ENCODE measurements around the gene EZR.
A peak's percentile ranks its signal among the peaks of the same experiment; 100 is the strongest.

EZR gene

DNA sequence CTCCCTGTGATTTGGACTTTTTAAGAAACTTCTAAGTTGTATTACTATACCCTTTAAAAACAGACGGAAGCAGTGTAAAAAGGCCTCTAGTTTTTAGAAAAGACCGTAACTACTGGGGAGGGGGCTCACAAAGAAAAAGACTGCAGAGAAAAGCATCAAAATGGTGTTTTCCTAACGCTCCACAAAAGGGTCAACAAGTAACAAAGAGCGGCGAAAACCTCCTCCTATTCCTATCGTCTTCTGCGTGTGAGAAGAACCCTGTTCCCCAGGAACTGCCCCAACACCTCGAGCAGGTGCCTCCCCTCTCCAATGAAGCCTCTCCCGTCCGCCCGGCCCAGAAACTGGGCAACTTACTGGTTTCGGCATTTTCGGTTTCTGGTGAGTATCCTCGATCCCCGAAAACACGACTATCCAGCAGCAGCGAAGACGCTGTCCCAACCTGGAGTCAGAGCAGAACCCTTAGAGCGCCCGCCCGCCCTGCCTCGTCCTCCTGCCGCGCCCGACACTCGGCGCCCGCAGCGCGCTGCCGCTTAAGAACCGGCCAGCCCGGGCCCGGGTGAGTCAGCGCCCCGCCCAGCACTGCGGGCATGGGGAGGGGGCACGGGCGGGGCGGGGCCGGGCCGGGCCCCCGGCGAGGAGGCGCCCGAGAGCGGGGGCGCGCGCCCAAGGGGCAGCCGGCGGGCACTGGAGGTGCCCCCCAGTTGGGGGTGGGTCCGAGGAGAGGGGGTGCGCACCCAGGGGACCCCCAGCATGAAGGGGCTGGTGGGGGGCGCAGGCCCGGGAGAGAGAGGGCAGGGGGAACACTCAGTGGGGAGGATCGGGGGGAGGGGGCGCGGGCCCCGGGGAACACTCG lies 1.2 kb downstream of the EZR start:
- DNase-seq: peak; percentile 38

DNA sequence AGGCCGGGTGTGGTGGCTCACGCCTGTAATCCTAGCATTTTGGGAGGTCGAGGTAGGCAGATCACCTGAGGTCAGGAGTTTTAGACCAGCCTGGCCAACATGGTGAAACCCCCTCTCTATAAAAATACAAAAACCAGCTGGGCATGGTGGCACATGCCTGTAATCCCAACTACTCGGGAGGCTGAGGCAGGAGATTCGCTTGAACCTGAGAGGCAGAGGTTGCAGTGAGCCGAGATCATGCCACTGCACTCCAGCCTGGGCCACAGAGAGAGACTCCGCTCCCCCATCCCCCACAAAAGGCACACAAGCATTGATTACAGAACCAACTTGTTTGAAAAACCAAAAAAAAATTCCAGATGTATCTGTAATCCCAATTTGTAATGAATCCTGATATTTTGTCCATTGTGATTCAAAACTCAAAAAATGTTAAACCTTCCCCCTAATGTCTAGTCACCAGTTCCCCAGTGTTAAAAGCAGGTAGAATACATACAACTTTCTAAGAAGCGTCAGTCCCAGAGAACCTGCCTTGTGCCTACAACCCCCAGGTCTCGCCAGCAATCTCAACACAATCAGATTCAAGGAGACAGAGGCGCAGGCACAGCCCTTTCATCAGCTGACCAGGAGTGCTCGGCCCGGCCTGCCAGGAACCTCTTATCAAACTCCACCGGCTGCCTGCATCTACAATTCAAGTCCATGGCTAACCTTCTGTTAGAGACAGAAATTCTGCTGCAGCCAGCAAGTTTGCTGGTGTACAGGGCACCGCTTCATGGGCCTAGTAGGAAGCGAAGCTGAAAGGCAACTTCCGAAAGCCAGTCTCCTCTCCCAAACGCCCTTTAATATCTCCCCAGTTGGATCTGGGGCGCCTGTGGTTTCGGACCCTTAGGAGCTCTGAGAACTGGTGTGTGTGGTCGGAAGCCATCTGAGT lies 2.1 kb downstream of the EZR start:
- DNase-seq: no peak

GRCh38 chr6:158816329-158816728 lies 2.8 kb downstream of the EZR start:
- DNase-seq: no peak

DNA sequence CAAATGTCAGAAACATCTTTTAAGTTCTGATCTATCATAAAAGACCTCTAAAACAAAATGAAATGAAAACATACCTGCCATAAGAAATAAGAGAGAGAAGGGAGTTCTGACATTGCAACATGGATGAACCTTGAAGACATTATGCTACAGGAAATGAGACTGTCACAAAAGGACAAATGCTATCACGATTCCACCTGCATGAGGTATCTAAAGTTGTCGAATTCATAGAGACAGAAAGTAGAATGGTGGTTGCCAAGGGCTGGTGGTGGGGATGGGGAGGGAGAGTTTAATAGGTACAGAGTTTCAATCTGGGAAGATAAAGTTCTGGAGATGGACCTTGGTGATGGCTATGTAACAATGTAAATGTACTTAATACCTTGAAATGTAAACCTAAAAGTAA lies 3.3 kb downstream of the EZR start:
- DNase-seq: no peak

- DNase-seq: no peak
These were observed 3.8 kb downstream of the EZR start for GRCh38 chr6:158815379-158815724.

DNA sequence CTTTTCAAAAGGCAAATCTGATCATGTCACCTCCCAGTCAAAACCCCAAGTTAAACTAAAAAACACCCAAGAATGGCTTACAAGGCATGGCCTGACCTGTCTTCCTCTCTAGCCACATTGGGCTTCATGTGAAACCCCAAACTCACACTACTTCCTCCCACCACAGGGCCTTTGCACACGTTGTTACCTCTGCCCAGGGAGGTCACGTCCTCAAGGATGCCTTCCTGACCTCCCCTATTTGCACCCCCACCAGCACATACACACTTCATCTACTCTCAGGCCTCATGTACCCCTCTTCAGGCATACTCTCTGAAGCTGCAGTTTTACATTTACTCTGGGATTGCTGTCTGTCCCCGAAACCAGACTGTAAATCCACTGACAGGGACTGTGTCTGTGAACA lies 6.1 kb downstream of the EZR start:
- no peak for DNase-seq

DNA sequence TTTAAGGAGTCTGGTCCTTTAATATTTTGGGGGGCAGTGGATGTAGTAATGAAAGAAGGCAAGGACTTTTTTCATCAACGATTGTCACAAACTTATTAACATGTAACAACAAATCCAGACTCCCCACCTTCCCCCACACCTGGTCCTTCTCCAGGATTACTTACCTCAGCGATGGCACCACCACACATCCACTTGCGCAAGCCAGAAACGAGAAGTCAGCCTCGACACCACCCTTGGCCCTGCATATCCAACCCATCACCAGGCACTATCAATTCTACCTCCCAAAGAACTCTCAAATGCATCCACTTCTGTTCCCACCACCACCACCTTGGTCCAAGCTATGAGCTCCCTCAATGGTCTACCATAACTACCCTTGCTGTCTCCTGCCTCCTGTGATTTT lies 6.6 kb downstream of the EZR start:
- DNase-seq: no peak

DNA sequence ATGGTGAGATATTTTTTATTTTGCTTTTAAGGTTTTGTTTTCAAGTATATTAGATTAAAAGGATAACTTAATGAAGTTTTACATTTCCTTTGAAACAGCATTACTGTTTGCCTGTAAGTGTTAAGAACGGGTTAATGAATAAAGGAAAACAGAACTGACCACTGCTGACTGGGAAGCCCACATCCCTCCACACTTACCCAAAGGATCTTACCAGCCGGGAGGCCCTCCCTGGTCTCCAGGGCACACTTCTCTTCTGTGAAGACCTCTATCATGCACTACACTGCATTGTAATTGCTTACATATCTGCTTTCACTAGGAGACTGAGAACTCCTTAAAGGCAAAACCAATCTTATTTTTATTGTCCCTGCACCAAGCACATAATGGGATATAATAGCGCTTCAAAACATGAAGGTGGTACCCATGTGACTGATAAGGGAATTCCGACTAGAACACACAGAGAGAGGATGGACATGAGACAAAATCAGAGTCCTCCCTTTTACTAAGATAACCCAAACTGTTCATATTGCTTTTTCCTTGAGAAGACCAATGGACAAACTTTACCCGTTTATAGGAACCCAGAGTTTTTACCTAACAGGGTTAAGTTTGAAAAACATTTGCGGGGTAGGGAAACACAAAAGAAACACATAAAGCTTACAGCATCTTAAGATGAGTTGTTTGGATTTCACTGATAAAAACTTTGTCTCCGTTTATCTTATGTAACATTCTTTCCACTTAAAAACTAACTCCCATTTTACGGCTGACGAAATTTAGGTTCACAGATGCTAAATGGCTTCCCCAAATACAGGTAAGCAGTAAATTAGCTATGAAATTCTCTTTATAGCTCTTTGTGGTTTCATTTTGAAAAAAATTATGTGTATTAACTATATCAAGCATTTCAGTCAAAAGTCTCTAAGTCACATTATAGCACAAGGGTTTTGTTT lies 8.7 kb downstream of the EZR start:
- no peak for DNase-seq

DNA sequence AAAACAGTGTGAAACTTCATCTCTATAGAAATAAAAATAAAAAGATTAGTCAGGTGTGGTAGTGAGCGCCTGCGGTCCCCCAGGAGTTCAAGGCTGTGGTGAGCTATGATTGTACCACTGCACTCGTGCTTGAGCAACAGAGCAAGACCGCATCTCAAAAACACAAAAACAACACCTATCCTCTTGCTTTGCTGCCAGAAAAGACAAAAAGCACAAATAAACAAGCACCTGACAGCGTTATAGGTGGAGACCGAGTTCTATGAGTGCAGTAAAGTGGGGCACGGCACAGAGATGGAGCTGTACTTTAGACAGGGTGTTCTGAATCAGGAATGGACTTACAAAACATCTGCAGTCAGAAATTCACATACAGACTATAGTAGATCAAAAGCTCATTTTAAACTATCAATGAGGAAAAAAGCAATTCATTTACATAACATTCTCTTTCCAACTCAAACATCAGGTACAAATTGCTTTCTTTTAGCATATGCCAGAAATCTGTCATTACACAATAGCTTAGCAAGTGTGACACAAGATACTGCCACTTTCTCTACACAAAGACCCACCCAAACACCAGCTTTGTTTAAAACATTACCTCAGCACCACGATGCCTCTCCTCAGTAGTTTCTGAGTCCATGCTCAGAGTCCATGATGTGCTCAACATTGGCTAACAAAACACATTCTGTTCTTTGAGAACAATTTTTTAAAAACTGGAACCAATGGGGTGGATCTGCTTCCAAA lies 10.1 kb downstream of the EZR start:
- no peak for DNase-seq

GRCh38 chr6:158808442-158808833 lies 10.7 kb downstream of the EZR start:
- DNase-seq: no peak

DNA sequence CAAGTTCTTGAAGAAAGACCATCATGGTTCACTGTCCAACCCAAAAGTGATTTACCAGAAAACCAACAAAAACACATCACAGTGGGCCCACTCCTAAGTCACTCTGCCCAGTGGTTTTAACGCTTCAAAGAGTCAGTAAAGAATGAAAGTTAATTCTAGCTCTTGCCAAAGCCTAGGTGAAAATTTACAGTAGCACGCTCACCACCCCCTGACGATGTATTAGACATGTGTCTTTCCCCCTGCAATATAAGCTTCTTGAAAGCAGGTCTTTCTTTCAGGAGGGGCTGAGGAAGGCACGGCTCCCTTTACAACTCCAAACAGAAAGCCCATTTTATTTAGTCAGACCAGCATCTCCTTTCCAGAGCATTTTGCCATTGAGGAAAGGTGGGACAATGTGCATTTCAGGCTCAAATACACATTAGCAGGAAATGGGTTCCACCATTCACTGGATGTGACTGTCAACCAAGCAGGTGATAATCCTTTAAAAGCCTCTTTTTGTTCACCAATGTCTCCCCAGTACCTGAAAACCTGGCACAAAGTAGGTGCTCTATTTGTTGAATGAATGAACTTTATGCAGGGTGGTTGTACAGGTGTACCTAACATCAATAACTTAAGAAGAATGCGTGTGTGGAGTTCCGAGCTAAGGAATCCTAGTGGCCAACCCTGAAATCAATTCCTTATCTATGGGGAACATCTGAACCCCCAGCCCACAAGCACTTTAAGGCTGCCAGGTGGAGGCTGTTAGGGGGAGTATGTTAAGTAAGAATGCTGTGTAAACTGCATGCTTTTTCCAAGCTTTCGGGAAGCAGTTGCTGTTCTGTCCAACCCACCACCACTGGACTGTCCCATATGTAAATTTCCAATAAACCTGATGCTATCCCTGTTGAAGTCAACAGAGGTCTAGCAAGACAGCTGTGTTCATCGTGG lies 11.4 kb downstream of the EZR start:
- no peak for DNase-seq

DNA sequence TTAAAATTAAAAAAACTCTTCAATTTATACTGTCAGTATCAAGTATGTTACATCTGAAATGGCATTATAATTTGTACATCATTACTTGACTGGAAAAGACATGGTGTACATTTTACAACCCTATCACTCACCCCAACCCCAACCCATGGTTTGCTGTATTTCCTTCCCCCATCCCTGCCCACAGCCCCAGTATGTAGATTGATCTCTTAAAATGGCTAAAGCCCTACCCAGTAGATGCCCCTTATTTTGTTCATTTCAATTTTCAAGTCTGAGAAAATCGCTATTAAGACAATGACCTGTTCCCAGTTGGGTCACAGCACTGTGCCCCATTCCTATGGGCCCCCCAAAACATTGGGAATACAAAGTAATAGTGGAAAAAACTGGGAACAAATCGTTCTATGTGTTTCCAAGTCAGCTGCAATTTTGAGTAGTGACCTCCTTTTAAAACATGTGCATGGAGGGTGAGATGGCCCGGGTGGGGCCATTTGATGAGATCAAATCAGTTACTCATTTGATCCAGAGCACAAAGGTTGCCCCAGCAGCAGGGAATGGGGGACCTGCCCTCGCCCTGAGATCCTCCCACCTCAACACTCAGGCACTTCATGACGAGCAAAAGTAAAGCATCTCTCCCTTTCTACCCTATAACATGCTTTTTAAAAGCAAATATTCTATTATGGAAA lies 13.3 kb downstream of the EZR start:
- DNase-seq: no peak

GRCh38 chr6:158804207-158804606 lies 15.0 kb downstream of the EZR start:
- DNase-seq: no peak

GRCh38 chr6:158803733-158804143 lies 15.4 kb downstream of the EZR start:
- DNase-seq: no peak

DNA sequence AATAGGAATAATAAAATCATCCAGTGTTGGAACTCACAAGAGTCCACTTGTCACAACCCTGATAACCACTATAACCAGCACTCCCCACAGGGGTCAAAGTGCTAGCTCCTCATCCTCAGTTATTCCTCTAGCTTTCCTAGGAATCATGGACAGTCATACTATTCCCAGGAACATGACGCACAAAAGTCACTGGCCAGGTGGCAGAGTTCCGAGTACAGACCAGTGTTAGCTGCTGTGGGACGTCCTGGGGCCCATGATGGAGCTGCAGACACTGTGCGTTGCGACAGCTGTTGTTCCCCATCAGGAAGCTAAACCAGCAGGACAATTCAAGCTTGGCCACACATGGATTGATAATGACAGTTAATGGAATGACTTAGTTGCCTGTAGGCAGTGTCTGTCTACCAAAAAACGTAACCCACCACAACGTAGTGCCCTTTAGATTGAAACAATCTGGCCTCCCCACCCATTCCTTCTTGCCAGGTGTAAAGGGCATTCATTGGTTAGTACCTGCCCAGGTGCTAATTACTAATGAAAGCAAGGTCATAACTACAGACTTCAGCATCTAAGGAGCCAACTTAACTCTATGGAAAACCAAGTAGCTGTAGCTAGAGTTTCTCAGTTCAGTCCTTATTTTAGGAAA lies 17.4 kb downstream of the EZR start:
- DNase-seq: peak; percentile 29

DNA sequence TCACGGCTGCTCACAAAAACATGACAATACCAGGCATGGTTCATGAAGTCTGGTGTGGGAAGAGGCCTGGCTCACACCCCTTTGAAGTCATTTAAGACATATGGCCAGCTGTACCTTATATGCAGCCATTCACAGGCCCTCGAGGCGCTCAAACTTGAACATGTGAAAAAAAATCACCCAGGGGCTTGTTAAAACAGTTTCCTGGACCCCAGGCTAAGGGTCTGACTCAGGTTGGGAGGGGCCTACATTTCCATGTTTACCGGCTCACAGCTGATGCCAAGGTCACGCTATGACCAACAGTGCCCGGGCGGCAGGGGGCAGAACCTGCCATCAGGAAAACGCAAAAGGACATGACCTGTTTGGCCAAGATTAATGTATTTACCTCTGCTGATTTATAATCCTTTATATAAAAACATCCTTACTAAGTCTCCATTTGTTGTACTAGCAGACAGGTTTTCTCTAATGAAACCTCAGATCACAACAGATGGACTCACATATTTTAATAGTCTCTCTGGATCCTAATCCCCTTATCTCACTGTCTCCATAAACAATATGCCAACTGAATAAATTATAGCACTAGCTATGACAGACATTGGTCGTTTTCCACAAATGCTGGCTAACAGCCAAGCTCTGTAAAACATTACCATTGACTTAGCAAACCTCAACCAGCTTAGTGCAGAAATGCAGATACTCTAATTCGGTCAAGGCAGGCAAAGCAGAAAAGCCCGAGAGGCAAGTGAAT lies 19.9 kb downstream of the EZR start:
- peak; percentile 98 for DNase-seq

DNA sequence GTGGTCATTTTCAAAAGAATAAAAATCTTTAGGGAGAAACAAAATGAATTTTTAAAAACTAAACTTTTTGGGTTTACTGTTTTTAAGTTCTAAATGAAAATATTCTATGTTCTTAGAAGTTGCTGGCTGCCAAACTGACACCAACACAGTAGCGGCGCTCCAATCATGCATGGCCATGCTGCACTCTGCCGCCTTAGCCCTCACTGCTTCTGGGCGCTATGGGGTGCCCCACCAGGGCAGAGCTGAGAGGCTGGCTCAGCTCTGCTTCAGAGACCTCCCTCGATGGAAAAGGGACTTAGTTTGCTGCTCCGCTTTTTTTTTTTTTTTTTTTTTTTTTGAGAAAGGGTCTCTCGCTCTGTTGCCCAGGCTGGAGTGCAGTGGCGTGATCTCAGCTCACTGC lies 20.9 kb downstream of the EZR start:
- no peak for DNase-seq

DNA sequence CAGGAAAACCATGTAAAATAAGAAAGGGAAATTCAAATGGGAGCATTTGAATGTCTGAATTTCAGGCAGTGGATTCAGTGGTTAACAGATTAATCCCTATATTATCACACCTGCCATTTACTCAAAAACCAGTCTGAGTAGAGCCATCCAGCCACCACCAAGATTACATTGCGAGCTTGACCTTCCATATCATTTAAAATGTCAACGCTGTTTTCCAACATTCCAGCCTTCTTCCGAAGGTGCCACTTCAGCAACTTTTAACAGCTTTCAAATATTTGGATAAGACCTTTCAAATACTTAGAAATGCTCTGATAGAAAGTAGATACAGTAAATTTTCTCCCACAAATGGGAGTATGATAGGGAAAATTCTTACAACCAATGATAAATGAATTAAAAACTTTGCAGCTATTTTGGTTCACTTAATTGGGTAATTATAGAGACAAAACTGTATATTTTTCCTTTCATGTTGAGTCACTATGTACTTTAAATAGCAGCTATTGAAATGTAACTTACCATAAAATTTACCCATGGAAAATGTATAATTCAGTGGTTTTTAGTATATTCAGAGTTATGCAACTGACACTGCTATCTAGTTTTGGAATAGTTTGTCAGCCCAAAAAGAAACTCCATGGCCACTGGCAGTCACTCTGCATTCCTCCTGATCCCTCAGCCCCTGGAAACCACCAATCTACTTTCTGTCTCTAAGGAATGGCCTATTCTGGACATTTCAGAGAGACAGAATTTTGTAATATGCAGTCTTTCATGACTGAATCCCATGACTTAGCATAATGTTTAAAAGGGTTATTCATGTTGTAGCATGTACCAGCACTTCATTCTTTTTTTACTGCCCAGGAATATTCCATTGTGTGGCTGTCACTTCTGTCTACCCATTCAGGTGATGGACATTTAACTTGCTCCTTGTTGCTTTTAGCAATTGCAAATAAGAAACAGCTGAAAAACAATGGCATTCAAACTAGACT lies 21.5 kb downstream of the EZR start:
- DNase-seq: no peak

All from NCI-H1694 treated with DMSO at 0.1 percent for 48 hours (cell line).